ENCODE data around the gene APOD.

GRCh38 chr3:195566797-195567196, 16.9 kb downstream of the APOD start:
- TF ChIP-seq LEF1 (IDR thresholded peaks at IDR 0.05; ENCODE audit: borderline replicate concordance) (no peak), ARNT (IDR thresholded peaks at IDR 0.05) (no peak), SP1 (IDR thresholded peaks at IDR 0.05) (no peak), FOXM1 (IDR thresholded peaks at IDR 0.05; ENCODE audit: borderline replicate concordance) (no peak), FOXK2 (IDR thresholded peaks at IDR 0.05) (no peak), BHLHE40 (IDR thresholded peaks at IDR 0.05; ENCODE audit: borderline replicate concordance) (no peak), ELF4 (IDR thresholded peaks at IDR 0.05) (no peak), SUZ12 (IDR thresholded peaks at IDR 0.05) (no peak), PKNOX1 (IDR thresholded peaks at IDR 0.05) (no peak), HDGF (IDR thresholded peaks at IDR 0.05; ENCODE audit: borderline replicate concordance) (no peak), FOXA1 (IDR thresholded peaks at IDR 0.05) (no peak), ZNF384 (IDR thresholded peaks at IDR 0.05) (no peak)

Measured in HEK293T (cell line).